ENCODE measurements around the gene EVC2. TPM values are rescaled to one million over a fixed set of nuclear protein-coding genes. Genes with fewer than 3 reads are reported as not detected.

EVC2 gene
- total and polyA plus RNA-seq, 2 of the 13 experiments (the other 11 are each of a cell fraction or from before 2014, with no cell fraction given) = not detected

DNA sequence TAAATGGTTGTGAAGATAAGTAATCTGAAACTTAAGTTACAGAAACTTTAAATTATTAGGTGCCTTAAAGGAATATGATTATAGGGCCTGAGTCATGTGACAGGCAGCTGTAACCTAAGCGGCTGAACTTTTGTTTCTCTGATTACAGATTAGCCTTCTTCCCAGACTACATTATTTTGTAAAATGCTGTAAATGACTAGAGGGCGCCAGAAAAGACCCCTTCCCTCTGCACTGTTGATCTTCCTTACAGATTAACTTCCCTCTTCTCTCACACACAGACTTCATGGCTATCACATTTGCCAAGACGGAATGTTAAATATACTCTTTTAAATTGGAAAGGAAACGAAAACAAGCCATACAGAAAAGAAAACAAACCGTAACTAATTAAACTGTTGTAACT is 96.6 kb downstream of the EVC2 start:
- no peaks in the 10 kb centered on the region for H3K36me3 ChIP-seq (replicated peaks in 1 of 2; ENCODE audit: control insufficient read depth in 1 of 2, insufficient read depth in 2 of 2, low read length in 2 of 2)
- no TSS peak for BruUV-seq (replicated peaks)
- DNase-seq (ENCODE audit: low spot score) (no peak), FAIRE-seq (no peak), ATAC-seq (no peak)
- H3K4me3 ChIP-seq (replicated peaks in 1 of 3; ENCODE audit: insufficient read depth in 1 of 3, low read depth in 2 of 3, low read length in 3 of 3) = no peak overlapping the region
- no peaks in the 10 kb centered on the region for H3K4me1 ChIP-seq (ENCODE audit: insufficient read depth, low read length)
- CTCF ChIA-PET (ENCODE audit: low intra/inter-chr PET ratio, low total read pairs) = no interaction called here
- no peak overlapping the region for H3K9ac ChIP-seq (ENCODE audit: insufficient read depth, low read depth, low read length)
- POLR2A ChIA-PET = no interaction called here
- in situ Hi-C loops (cut with HindIII; ENCODE audit: extremely low pct_ligation_motif_present, low pct_unique_long_range_greater_than_20kb) = no loop called here
- no peak overlapping the region for H3K27ac ChIP-seq (ENCODE audit: extremely low read length, insufficient read depth, low read length)
- no peaks in the 10 kb centered on the region for H3K79me2 ChIP-seq (ENCODE audit: insufficient read depth, low read length)
- TF ChIP-seq TFE3 (CRISPR knock-in tag; IDR thresholded peaks at IDR 0.05) (no peak), PAX8 (CRISPR knock-in tag; IDR thresholded peaks at IDR 0.05; ENCODE audit: borderline replicate concordance) (no peak), TSC22D2 (CRISPR knock-in tag; IDR thresholded peaks at IDR 0.05; ENCODE audit: borderline replicate concordance) (no peak), ZNF598 (CRISPR knock-in tag; IDR thresholded peaks at IDR 0.05; ENCODE audit: borderline replicate concordance) (no peak), HHEX (CRISPR knock-in tag; IDR thresholded peaks at IDR 0.05) (no peak), ZMYM3 (CRISPR knock-in tag; IDR thresholded peaks at IDR 0.05) (no peak), IRF2 (CRISPR knock-in tag; IDR thresholded peaks at IDR 0.05) (no peak), TERF1 (CRISPR knock-in tag; IDR thresholded peaks at IDR 0.05) (no peak), SRSF4 (IDR thresholded peaks at IDR 0.05; ENCODE audit: low read depth, low read length, poor library complexity, severe bottlenecking) (no peak), KAT2B (IDR thresholded peaks at IDR 0.05; ENCODE audit: borderline replicate concordance, low read depth, low read length) (no peak)
- TF ChIP-seq, protein P1, sequence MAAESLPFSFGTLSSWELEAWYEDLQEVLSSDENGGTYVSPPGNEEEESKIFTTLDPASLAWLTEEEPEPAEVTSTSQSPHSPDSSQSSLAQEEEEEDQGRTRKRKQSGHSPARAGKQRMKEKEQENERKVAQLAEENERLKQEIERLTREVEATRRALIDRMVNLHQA (CRISPR knock-in tag; IDR thresholded peaks at IDR 0.05) = no peak
- TF ChIP-seq, protein P2, sequence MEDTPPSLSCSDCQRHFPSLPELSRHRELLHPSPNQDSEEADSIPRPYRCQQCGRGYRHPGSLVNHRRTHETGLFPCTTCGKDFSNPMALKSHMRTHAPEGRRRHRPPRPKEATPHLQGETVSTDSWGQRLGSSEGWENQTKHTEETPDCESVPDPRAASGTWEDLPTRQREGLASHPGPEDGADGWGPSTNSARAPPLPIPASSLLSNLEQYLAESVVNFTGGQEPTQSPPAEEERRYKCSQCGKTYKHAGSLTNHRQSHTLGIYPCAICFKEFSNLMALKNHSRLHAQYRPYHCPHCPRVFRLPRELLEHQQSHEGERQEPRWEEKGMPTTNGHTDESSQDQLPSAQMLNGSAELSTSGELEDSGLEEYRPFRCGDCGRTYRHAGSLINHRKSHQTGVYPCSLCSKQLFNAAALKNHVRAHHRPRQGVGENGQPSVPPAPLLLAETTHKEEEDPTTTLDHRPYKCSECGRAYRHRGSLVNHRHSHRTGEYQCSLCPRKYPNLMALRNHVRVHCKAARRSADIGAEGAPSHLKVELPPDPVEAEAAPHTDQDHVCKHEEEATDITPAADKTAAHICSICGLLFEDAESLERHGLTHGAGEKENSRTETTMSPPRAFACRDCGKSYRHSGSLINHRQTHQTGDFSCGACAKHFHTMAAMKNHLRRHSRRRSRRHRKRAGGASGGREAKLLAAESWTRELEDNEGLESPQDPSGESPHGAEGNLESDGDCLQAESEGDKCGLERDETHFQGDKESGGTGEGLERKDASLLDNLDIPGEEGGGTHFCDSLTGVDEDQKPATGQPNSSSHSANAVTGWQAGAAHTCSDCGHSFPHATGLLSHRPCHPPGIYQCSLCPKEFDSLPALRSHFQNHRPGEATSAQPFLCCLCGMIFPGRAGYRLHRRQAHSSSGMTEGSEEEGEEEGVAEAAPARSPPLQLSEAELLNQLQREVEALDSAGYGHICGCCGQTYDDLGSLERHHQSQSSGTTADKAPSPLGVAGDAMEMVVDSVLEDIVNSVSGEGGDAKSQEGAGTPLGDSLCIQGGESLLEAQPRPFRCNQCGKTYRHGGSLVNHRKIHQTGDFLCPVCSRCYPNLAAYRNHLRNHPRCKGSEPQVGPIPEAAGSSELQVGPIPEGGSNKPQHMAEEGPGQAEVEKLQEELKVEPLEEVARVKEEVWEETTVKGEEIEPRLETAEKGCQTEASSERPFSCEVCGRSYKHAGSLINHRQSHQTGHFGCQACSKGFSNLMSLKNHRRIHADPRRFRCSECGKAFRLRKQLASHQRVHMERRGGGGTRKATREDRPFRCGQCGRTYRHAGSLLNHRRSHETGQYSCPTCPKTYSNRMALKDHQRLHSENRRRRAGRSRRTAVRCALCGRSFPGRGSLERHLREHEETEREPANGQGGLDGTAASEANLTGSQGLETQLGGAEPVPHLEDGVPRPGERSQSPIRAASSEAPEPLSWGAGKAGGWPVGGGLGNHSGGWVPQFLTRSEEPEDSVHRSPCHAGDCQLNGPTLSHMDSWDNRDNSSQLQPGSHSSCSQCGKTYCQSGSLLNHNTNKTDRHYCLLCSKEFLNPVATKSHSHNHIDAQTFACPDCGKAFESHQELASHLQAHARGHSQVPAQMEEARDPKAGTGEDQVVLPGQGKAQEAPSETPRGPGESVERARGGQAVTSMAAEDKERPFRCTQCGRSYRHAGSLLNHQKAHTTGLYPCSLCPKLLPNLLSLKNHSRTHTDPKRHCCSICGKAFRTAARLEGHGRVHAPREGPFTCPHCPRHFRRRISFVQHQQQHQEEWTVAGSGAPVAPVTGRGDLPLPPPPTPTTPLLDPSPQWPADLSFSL (CRISPR knock-in tag; IDR thresholded peaks at IDR 0.05) = no peak
- WGBS (ENCODE audit: low lambda C conversion rate) = 3% methylated on average over 5 of the region's 5 CpGs
- H3K4me2 ChIP-seq (ENCODE audit: low read depth, low read length) = no peak overlapping the region
- H3K9me3 ChIP-seq (ENCODE audit: low read length) = no peaks in the 10 kb centered on the region
- H3K27me3 ChIP-seq (ENCODE audit: control insufficient read depth in 1 of 2, insufficient read depth in 2 of 2, low read length in 2 of 2) = peaks cover 0 to 23% of the 10 kb centered on the region in 2 experiments; a peak in 3 of 5 replicates
- H2AFZ ChIP-seq (ENCODE audit: low read length) = no peak overlapping the region
- no peaks in the 10 kb centered on the region for H4K20me1 ChIP-seq (ENCODE audit: insufficient read depth, low read length)
- intact Hi-C loops (cut with micrococcal nuclease; ENCODE audit: unreplicated experiment) = no loop called here
